ACHN (cell line): ENCODE results near the gene NR2F6.

Experiments
- DNase-seq: peaks from one replicate; pipeline ENCODE4 v3.0.0-alpha.2; 2015
- in situ Hi-C: cut with HindIII; loops from 2 replicates; pipeline ENCODE4 v1.10.0; 2017; ENCODE audit warnings: low sequenced_read_pairs, low pct_ligation_motif_present, low pct_unique_long_range_greater_than_20kb

Gene NR2F6

DNA sequence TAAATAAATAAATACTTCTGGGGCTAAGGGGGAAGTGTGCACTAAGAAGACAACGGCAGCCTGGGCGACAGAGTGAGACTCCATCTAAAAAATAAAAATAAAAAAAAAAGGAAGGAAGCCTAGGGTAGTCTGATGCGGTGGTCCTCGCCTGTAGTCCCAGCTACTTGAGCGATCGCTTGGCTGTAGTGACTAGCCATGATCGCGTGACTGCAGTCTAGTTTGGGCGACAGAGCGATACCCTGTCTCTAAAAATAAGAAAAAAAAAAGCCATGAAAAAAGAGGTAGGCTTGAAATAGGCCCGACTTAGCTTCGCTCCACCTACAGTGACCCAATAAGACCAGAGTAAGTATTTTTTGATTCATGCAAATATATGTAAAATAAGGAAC, 20.9 kb upstream of the NR2F6 start:
- in situ Hi-C loops, result no loop called here
- DNase-seq, result no peak

DNA sequence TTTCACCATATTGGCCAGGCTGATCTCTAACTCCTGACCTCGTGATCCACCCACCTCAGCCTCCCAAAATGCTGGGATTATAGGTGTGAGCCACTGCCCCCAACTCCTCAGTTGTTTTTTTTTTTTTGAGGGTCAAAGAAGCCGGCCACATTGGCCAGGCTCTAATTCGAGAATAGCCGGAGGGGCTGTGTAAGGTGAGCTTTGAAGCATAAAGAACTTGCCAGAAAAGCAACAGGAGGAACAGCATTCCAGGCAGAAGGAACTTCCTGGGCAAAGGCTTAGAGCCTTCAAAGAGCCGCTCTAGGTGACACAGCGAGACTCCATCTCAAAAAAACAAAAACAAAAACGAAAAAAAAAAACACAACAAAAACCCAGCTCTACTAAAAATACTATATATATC, 20.3 kb upstream of the NR2F6 start:
- in situ Hi-C loops, result no loop called here

DNA sequence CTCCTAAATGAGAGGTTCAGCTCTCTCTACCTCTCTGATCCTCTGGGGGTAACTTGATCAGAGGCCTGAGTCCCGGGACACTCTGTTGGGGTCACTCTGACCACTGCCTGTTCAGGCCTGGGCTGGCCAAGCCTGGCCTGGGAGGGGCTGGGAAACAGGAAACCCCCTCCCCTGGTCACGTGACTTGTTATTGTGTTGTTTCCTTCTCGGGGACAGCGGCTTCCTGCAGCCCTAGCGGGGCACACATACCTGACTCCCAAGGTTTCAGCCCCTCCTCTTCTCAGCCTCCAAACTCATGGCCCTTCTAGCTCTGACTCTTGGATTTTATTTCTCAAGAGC, 18.9 kb upstream of the NR2F6 start, which contains the start of gene USHBP1:
Gene USHBP1, minus strand, starts transcription at position 105 of the 339 bp plus-strand sequence. CDS start 446 bp downstream, outside the sequence.
- DNase-seq, result no peak
- in situ Hi-C loops, result no loop called here

More for the DNA sequence above, 20.3 kb upstream of the NR2F6 start:
- DNase-seq, result no peak

DNA sequence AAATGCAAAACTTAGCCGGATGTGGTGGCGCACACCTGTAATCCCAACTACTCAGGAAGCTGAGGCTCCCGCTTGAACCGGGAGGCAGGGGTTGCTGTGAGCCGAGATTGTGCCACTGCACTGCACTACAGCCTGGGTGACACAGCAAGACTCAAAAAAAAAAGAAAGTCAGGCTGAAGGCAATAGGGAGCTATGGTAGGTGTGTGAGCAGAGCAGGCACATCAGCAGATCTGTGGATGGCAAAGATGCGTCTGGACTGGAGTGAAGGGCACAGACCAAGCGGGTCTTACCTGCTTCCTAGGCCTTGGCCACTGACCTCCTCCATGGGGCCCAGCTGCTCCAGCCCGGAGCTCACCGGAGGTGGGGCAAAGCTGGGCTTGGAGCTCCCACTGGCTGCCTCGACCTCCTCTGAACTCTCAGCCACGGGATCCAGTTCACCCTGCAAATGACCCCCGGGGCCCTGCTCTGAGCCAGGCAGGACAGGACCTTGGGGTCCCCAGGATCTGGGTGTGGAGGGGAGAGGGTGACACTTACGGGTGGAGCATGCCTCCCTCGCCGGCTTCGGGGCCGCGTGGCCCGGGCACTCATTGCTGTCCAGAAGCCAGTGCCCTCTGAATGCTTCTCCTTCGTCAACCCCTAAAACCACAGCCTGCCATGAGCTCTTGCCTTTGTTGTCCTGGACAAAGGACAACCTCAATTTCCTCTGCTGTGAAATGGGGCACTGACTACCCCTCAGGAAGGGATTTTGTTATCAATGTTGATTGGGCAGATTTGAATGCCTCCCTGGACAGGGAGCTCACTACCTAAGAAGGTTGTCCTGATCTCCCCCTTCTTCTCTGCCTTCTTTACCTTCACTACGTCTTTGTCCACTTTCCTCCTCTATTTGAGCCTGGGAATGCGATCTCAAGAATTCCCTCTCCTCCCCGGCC, 18.3 kb upstream of the NR2F6 start:
- no peak for DNase-seq
- in situ Hi-C loops, result no loop called here

DNA sequence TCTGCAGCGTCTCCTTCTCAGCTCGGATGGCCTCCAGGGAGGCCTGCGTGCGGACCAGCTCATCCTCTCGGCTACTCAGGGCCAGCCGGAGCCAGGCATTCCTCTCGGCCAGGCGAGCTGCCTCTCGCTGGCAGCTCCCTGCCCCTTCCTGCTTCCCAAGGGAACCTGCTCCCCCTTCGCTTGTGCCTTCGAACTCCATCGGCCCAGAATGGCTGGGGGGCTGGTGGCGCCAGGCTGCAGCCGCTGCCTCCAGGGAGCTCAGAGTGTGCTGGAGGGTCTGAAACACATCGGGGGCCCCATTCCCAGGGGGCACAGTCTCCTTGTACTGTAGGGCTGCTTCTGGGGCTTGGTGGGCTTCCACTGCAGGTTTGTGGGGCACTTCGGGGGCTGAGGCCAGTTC, 16.8 kb upstream of the NR2F6 start:
- in situ Hi-C loops, result no loop called here
- no peak for DNase-seq

DNA sequence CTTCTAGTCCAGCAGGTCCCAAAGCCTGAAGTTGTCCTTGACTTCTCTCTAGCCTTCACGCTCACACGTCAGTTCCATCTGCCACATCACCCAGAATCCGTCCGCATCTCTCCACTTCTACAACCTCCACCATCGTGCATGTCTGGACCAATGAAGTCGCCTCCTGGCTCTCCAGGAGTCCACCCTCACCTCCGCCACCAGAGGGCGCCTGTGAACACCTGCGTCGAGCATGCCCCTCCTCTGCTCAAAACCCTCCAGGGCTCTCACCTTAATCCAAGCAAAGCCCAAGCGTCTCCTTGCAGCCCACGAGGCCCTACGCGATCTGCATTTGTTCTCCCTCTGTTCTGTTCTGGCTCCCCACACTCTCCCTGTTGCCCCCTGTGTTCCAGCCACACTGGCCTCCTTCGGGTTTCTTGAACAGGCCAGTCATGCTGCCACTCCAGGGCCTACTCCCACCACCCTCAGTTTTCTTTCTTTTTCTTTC, 15.2 kb upstream of the NR2F6 start:
- DNase-seq, result peak; percentile 81
- in situ Hi-C loops, result no loop called here

DNA sequence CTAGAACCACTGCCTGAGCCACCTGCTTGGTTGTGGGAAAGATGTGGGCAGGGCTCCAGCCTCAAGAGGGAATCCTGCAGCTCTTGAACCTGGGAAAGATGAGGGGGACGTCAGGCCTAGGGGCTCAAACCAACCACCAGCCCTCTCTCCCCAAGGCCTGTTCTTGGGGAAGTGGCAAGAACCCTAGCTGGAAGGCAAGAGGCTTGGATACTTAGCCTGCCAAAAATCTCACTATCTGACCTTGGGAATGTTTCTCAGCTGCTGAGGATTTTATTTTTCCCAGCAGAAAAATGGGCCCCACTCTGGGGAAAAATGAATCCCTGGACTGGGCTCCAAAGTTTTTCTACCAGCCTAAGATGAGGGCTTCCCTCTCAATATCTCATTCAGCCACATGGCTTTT, 14.2 kb upstream of the NR2F6 start:
- in situ Hi-C loops, result no loop called here
- DNase-seq, result no peak

DNA sequence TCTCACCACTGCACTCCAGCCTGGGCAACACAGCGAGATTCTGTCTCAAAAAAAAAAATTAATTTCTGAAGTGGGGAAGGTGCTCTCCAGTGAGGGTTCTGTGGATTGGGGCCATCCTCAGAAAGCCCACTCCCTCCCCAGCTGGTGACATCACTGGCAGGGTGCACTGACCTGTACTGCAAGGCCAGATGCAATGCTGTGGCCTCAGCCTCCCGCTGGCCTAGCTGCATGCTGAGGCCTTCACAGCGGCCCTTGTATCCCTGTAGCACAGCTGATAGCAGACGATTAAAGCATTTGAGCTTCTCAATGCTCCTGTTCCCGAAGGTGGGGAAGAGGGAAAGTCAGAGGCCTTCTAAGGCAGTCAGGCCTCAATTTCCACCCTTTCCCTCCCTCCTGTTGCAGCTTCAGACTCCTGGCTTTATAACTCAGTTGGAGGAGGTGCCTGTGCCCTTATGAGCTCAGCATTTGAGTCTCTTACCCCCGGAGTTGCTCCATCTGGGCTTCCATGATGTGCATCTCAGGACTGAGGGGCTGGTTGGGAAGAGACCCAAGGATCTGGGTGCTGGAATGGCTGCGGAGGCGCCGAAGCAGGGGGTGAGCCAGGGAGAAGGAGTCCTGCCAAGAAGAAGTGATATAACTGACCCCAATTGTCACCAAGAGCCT, 13.5 kb upstream of the NR2F6 start:
- in situ Hi-C loops, result no loop called here
- DNase-seq, result no peak

DNA sequence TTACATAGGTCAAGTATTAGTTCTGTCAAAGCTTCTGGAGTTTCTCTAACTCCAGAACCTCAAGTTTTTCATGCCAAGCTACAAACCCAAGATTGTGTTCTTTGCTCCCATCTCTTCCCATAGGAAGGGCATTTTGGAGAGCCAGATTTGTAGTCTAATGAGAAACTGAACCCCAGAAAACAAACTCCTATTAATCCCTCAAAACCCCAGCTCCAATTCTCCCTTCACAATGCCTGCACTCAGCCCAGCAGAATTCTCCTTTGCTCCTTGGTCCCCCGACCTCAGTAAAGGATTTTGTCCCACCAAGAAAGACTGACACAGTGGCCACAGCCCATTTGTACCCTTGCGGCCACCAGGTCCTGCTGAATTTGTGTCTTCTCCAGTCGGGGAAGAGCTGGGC, 10.4 kb upstream of the NR2F6 start:
- in situ Hi-C loops, result no loop called here
- no peak for DNase-seq

DNA sequence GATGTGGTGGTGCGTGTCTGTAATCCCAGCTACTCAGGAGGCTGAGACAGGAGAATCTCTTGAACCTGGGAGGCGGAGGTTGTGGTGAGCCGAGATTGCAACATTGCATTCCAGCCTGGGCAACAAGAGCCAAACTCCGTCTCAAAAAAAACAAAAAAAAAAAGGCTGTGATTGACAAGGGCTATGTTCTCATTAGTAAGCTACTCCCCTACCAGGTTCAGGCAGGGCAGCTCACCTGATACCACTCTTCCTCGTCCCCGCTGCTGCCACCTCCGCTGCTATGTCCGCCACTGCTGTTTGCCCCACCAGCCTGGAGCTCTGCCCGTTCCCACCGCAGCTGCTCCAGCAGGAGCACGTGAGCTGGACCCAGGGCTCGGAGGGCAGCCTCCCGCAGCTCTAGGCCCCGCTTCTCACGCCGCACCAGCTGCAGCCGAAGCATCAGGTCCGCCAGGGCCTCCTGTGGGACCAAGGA, 9.5 kb upstream of the NR2F6 start:
- in situ Hi-C loops, result no loop called here
- no peak for DNase-seq

DNA sequence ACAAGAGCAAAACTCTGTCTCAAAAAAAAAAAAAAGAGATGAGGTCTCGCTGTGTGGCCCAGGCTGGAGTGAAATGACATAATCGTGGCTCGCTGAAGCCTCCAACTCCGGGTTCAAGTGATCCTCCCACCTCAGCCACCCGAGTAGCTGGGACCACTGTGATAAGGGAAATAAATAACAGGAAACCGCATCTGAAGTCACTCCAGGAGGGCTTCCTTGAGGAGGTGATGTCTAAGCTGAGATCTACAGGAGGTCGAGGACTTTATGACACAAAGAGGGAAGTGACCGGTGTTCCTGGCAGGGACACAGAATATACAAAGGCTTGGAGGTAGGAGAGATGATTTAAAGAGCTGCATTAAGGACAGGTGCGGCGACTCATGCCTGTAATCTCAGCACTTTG, 8.9 kb upstream of the NR2F6 start:
- in situ Hi-C loops, result no loop called here

DNA sequence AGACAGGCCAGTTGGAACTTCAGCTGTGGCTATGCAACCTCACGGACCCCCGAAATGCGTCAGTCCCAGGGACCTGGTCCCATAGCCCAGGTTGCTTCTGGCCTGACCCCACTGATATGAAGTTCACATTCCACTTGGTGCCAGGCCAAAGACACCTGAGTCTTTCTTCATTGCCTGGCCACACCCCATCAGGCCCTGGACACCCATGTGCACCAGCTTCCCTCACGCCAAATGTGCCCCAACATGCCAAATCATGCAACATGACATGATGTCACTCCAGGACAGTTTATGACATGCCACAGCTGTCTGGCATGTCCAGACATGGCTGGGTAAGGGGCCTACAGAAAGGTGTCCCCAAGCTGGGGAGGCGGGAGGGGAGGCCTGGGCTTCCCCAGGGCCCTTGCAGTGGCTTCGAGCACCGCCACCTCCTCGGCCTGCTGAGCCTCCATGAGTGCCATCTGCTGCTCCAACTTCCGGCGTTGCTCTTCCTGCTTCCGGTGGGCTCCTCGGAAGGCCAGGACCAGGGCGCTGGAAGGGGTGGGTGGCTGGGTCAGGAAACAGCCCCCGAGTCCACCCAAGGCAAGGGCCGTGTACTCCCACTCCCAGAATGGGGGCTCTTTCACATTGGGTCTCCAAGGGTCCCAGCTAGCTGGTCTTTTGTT, 4.3 kb upstream of the NR2F6 start:
- in situ Hi-C loops, result no loop called here
- no peak for DNase-seq

More for the DNA sequence above, 8.9 kb upstream of the NR2F6 start:
- DNase-seq, result no peak

DNA sequence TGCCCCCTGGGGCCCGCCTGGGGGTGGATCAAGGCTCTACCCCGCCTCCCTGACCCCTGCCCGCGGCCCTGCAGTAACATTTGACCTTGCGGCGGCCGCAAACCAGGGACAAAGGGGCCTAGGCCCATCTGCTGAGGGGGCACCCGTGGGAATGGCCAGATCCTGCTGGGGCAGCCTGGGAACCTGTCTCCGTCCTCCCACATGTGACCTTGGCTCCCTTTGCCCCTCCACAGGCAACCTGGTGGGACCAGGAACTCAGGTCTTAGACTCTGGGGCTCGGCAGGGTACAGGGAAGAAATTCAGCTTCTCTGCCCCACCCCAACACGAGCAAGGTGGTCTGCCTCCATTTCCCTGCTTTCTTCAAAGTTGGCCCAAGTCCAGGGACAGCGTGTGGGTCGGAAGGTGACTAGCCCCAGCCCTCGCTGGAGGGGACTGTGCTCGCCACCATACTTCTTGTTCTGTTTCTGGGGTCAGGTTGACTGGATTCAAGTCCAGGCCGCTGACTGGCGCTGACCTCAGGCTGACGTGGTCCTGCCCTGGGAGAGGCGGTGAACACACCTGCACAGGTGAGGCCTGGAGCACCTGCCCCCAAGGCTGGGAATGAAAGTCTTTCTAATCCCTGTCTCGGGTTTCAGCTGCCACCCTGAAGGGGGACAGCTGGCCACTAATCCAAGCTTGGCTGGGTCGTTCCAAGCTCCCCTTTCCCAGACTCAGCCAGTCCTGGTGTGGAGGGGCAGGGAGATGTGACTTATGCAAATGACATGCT, 2.5 kb upstream of the NR2F6 start:
- DNase-seq, result no peak
- in situ Hi-C loops, result no loop called here

DNA sequence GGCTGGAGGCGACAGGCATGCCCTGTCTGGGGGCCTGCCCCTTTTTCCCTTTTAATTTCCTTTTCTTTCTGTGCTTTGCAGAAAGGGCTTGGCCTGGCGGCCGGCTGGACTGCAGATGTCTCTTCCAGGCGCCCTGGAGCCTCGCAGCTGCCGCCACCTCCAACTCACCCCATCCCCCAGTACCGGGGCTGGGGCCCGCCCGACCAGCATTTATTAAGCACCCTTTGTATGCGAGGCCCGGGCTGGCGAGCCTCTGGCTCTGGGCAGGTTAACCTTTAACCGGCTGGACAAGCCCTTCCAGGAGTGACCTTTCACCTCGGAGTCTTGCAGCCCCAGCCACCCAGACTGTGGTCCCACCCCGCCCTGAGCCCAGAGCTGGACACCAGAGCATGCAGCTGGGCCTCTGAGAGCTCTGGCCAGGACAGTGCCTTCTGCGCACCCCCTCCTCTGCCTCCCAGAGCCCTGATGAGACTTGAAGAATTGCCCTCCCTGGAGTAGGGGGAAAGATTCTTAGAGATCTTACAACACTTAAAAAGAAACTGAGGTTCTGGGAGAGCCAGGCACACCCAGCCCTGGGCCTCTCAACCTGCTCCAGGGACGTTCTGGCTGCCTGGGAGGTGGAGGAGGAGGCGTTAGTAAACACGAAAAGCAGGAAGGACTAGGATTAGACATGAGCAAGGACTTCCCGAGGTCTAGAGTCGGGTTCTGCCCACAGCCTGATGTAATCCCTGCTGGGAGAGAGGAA, 1.1 kb upstream of the NR2F6 start:
- in situ Hi-C loops, result no loop called here

DNA sequence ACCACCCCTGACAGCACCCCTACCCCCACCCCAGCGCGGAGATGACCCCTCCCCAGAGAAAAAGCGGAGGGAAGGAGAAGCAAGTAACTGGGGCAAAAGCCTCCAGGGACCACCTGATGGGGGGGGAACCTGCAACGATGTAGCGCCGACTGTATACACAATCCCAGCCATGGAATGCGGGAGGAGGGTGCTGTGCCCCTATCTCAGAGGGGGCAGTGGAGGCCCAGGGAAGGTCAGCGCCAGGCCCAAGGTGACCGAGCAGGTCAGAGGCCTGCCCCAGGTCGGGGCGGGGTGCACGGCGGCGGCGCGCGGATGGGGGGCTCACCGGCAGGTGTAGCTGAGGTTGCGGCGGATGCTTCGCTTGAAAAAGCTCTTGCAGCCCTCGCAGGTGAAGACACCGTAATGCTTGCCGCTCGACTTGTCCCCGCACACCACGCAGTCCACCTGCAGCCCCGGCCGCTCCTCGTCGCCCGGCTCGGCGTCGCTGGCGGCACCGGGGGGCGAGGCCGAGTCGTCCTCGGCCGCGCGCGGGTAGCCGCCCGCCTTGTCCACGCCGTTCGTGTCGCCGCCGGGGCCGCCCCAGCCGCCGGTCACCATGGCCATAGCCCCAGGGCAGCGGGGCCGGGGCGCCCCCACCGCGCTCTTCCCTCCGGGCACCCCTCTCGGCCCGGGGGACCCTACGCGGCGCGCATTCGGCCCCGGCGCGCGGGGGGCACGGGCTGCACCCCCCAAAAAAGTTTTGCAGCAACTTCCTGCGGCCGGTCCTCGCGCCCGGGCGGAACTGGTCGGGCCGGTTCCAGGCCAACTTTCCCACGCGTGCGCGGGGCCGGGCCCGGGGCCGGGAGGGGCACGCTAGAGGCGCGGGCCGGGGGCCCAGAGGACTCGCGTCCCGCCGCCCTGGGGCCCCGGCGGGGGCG, 843 bp downstream of the NR2F6 start:
- in situ Hi-C loops, result no loop called here

More for the DNA sequence above, 1.1 kb upstream of the NR2F6 start:
- peak; percentile 23 for DNase-seq

DNA sequence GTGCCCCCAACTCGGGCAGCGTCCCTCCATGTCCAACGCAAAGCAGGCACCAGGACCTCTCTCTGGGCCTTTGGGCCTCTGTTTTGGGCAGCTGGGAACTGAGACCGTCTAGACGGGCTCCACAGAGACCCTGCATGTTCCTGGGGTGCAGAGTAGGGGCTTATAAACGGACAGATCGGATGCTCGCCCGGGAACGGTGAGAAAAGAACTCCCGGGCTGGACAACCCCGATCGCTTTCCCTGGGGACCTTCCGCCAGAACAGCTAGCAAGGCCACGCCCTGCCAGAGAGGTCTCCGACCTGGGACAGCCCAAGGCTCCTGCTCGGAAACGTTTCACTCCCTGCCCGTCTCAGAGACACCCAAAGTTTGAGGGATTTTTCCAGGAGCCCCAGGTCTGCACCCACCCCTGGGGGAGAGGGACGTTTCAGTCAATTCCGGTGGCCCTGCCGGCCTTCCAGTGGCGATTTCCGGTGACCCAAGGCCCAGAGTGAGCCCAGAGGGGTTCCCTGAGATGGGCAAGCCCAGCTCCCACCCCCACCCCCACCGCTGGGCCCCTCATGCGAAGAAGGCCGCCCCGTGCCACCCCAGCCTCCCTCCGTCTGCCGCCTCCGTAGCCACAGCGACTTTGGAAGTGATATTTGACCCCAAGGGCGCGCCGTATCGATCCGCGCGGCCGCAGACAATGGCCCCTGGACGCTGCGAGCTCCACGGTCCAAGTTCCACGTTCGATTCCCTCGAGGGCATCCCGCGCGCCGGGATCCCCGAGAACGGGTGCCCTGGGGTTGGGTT, 1.7 kb downstream of the NR2F6 start:
- in situ Hi-C loops, result no loop called here
- peak; percentile 49 for DNase-seq

More for the DNA sequence above, 843 bp downstream of the NR2F6 start:
- DNase-seq, result no peak
